ENCODE results near the gene CUL4A.

CUL4A gene

GRCh38 chr13:113169277-113170272 lies 39.8 kb upstream of the CUL4A start:
- intact Hi-C loops (cut with DNase I; ENCODE audit: low total_unique reads), result no loop called here
- peaks cover 27 to 60% (median 31%) of the 10 kb centered on the region in 3 donors for H3K36me3 ChIP-seq
- TF ChIP-seq, protein P1, sequence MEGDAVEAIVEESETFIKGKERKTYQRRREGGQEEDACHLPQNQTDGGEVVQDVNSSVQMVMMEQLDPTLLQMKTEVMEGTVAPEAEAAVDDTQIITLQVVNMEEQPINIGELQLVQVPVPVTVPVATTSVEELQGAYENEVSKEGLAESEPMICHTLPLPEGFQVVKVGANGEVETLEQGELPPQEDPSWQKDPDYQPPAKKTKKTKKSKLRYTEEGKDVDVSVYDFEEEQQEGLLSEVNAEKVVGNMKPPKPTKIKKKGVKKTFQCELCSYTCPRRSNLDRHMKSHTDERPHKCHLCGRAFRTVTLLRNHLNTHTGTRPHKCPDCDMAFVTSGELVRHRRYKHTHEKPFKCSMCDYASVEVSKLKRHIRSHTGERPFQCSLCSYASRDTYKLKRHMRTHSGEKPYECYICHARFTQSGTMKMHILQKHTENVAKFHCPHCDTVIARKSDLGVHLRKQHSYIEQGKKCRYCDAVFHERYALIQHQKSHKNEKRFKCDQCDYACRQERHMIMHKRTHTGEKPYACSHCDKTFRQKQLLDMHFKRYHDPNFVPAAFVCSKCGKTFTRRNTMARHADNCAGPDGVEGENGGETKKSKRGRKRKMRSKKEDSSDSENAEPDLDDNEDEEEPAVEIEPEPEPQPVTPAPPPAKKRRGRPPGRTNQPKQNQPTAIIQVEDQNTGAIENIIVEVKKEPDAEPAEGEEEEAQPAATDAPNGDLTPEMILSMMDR (IDR thresholded peaks at IDR 0.05), result no peak
- H3K4me3 ChIP-seq, result no peak overlapping the region
- no peaks in the 10 kb centered on the region for H3K4me1 ChIP-seq
- no peaks in the 10 kb centered on the region for H3K27me3 ChIP-seq
- H3K27ac ChIP-seq, result no peak overlapping the region
- H3K9me3 ChIP-seq, result no peaks in the 10 kb centered on the region
- no peak for DNase-seq

GRCh38 chr13:113170511-113170910 lies 38.9 kb upstream of the CUL4A start:
- Histone ChIP-seq H3K9me3 (no peaks in the 10 kb centered on the region), H3K4me3 (no peak overlapping the region), H3K36me3 (peaks cover 36 to 70% (median 41%) of the 10 kb centered on the region in 3 donors), H3K27ac (no peak overlapping the region), H3K4me1 (no peaks in the 10 kb centered on the region), H3K27me3 (no peaks in the 10 kb centered on the region)
- intact Hi-C loops (cut with DNase I; ENCODE audit: low total_unique reads), result no loop called here
- no peak for DNase-seq
- TF ChIP-seq, protein P1 (IDR thresholded peaks at IDR 0.05), result no peak

DNA sequence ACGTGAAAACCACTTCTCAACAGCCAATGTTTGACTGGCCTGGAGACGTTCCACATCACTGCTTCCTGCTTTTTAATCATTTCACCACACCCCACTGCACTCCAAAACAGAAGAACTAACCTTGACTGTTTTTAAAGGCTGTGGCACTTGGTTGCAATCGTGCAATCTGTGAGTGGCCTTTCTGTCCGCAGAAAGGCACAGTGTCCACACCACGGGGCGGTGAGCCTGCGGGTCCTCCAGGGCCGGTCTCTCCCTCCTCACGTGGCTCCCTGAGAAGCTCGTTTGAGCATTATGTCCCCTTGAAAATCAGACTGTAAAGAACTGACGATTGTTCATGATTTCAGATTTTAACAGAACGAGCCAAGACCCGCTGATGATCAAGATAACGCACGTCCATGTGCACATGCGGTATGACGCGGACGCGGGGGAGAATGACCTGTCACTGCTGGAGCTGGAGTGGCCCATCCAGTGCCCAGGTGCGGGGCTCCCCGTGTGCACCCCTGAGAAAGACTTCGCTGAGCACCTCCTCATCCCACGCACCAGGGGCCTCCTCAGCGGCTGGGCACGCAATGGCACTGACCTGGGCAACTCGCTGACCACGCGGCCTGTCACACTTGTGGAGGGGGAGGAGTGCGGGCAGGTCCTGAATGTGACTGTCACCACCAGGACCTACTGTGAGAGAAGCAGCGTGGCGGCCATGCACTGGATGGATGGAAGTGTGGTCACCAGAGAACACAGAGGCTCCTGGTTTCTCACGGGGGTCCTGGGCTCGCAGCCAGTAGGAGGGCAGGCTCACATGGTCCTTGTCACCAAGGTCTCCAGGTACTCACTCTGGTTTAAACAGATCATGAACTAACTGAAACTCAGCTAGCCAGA lies 37.9 kb upstream of the CUL4A start:
- Histone ChIP-seq H3K9me3 (no peaks in the 10 kb centered on the region), H3K36me3 (peaks cover 45 to 79% (median 50%) of the 10 kb centered on the region in 3 donors), H3K27me3 (no peaks in the 10 kb centered on the region), H3K27ac (no peak overlapping the region), H3K4me1 (no peaks in the 10 kb centered on the region), H3K4me3 (no peak overlapping the region)
- TF ChIP-seq, protein P1 (IDR thresholded peaks at IDR 0.05), result no peak
- intact Hi-C loops (cut with DNase I; ENCODE audit: low total_unique reads), result no loop called here
- no peak for DNase-seq

DNA sequence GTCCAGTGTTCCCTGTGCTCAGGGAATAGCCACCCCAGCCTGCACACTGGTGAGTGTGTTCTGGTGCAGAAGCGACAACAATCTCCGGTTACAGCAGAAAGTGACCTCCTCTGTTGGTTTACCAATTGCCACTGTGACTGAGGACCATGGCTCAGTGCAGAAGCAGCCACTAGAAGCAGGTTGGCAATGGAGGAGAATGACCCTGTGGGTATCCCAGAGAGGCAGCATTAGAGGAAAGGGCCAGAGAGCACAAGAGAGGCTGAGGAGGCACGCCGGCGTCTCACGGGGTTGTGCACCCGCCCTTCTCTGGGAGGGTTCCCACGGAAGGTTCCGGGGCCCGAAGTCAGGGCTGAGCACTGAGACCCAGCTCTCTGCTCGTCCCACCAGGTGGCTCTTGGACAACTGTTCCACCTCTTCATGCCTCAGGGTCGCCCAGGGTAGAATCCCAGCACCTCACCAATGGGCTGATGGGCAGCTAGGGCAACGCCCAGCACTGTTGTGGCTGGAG lies 36.9 kb upstream of the CUL4A start:
- Histone ChIP-seq H3K9me3 (no peaks in the 10 kb centered on the region), H3K4me3 (no peak overlapping the region), H3K27me3 (no peaks in the 10 kb centered on the region), H3K36me3 (peaks cover 55 to 89% (median 60%) of the 10 kb centered on the region in 3 donors), H3K4me1 (no peaks in the 10 kb centered on the region), H3K27ac (no peak overlapping the region)
- intact Hi-C loops (cut with DNase I; ENCODE audit: low total_unique reads), result no loop called here
- TF ChIP-seq, protein P1 (IDR thresholded peaks at IDR 0.05), result no peak
- no peak for DNase-seq

DNA sequence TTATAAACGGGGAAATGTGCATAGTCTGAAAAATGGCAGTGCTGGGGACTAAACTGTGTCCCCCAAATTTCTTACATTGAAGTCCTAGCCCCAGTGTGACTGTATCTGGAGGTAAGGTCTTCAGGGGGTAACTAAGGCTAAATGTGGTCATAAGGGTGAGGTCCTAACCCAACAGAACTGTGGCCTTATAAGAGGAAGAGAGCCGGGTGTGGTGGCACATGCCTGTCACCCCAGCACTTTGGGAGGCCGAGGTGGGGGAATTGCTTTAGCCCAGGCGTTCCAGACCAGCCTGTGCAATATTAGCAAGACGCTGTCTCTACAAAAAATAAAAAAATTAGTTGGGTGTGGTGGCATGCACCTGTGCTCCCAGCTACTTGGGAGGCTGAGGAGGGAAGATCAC lies 33.1 kb upstream of the CUL4A start:
- no peaks in the 10 kb centered on the region for H3K27me3 ChIP-seq
- no peak for DNase-seq
- intact Hi-C loops (cut with DNase I; ENCODE audit: low total_unique reads), result no loop called here
- no peaks in the 10 kb centered on the region for H3K4me1 ChIP-seq
- TF ChIP-seq, protein P1 (IDR thresholded peaks at IDR 0.05), result no peak
- no peak overlapping the region for H3K27ac ChIP-seq
- peaks cover 76 to 98% (median 92%) of the 10 kb centered on the region in 3 donors for H3K36me3 ChIP-seq
- H3K4me3 ChIP-seq, result no peak overlapping the region
- no peaks in the 10 kb centered on the region for H3K9me3 ChIP-seq
